ENCODE data around the gene TEAD3. TPM values are rescaled to one million over a fixed set of nuclear protein-coding genes. Genes with fewer than 3 reads are reported as not detected.

TEAD3 gene
- total RNA-seq, 4 donors from 2014 or later, result 10.2 to 107 (median 17.2) TPM

GRCh38 chr6:35477551-35478179 is 19.2 kb downstream of the TEAD3 start:
- TF ChIP-seq CTCF (IDR thresholded peaks at IDR 0.05), result no peak
- TF ChIP-seq POLR2A (IDR thresholded peaks at IDR 0.05), result no peak
- Histone ChIP-seq H3K27me3 (no peaks in the 10 kb centered on the region), H3K4me1 (peaks cover 0 to 6% of the 10 kb centered on the region in 2 donors), H3K4me3 (no peak overlapping the region), H3K9me3 (no peaks in the 10 kb centered on the region), H3K27ac (no peak overlapping the region), H3K36me3 (no peaks in the 10 kb centered on the region)
- intact Hi-C loops (cut with DNase I; ENCODE audit: low total_unique reads), result no loop called here
- DNase-seq, result no peak

GRCh38 chr6:35477028-35477427 is 19.9 kb downstream of the TEAD3 start:
- Histone ChIP-seq H3K36me3 (no peaks in the 10 kb centered on the region), H3K9me3 (no peaks in the 10 kb centered on the region), H3K27ac (no peak overlapping the region), H3K27me3 (no peaks in the 10 kb centered on the region), H3K4me1 (peaks cover 0 to 6% of the 10 kb centered on the region in 2 donors), H3K4me3 (no peak overlapping the region)
- intact Hi-C loops (cut with DNase I; ENCODE audit: low total_unique reads), result no loop called here
- TF ChIP-seq CTCF (IDR thresholded peaks at IDR 0.05), result no peak
- no peak for TF ChIP-seq POLR2A (IDR thresholded peaks at IDR 0.05)
- DNase-seq, result no peak

GRCh38 chr6:35476004-35476403 is 20.9 kb downstream of the TEAD3 start:
- TF ChIP-seq POLR2A (IDR thresholded peaks at IDR 0.05) (no peak), CTCF (IDR thresholded peaks at IDR 0.05) (no peak)
- DNase-seq, result no peak
- Histone ChIP-seq H3K27me3 (no peaks in the 10 kb centered on the region), H3K9me3 (no peaks in the 10 kb centered on the region), H3K36me3 (no peaks in the 10 kb centered on the region), H3K27ac (no peak overlapping the region), H3K4me3 (no peak overlapping the region), H3K4me1 (peaks cover 0 to under 1% of the 10 kb centered on the region in 2 donors)
- intact Hi-C loops (cut with DNase I; ENCODE audit: low total_unique reads), result no loop called here

GRCh38 chr6:35475573-35475972 is 21.3 kb downstream of the TEAD3 start:
- no peak overlapping the region for H3K27ac ChIP-seq
- no peak for DNase-seq
- no peak for TF ChIP-seq CTCF (IDR thresholded peaks at IDR 0.05)
- TF ChIP-seq POLR2A (IDR thresholded peaks at IDR 0.05), result no peak

GRCh38 chr6:35474942-35475570 is 21.8 kb downstream of the TEAD3 start:
- Histone ChIP-seq H3K27me3 (no peaks in the 10 kb centered on the region), H3K36me3 (no peaks in the 10 kb centered on the region), H3K4me1 (peaks cover 0 to 5% of the 10 kb centered on the region in 2 donors), H3K4me3 (no peak overlapping the region), H3K9me3 (no peaks in the 10 kb centered on the region), H3K27ac (no peak overlapping the region)
- DNase-seq, result no peak
- TF ChIP-seq CTCF (IDR thresholded peaks at IDR 0.05), result no peak
- no peak for TF ChIP-seq POLR2A (IDR thresholded peaks at IDR 0.05)
- intact Hi-C loops (cut with DNase I; ENCODE audit: low total_unique reads), result no loop called here

More at GRCh38 chr6:35475573-35475972, 21.3 kb downstream of the TEAD3 start:
- Histone ChIP-seq H3K9me3 (no peaks in the 10 kb centered on the region), H3K36me3 (no peaks in the 10 kb centered on the region), H3K27me3 (no peaks in the 10 kb centered on the region), H3K4me1 (no peaks in the 10 kb centered on the region), H3K4me3 (no peak overlapping the region)
- intact Hi-C loops (cut with DNase I; ENCODE audit: low total_unique reads), result no loop called here
